Lower lobe of right lung (tissue), 2 donors: ENCODE measurements around the gene DCAF6. TPM values are rescaled to one million over a fixed set of nuclear protein-coding genes. Genes with fewer than 3 reads are reported as not detected.

ENCODE experiments used
- ATAC-seq, 2 donors: fragments of 200-7000 bp; cut with Tn5 transposase; one replicate each; pipeline ENCODE4 v1.9.1; 2020 to 2022; ENCODE audit warnings: mild to moderate bottlenecking in 2 of 2, moderate library complexity in 2 of 2
- DNase-seq: peaks from one replicate; pipeline ENCODE4 v3.0.0-alpha.2; 2020
- H3K27ac ChIP-seq: fragments of 200-600 bp; one replicate; pipeline ENCODE4 v1.8.0; 2022
- H3K27me3 ChIP-seq: fragments of 200-600 bp; one replicate; pipeline ENCODE4 v1.8.0; 2022; ENCODE audit warnings: low read depth
- H3K36me3 ChIP-seq: fragments of 200-600 bp; one replicate; pipeline ENCODE4 v1.8.0; 2022; ENCODE audit warnings: mild to moderate bottlenecking
- H3K4me1 ChIP-seq: fragments of 200-600 bp; one replicate; pipeline ENCODE4 v1.8.0; 2022
- H3K4me3 ChIP-seq: fragments of 200-600 bp; one replicate; pipeline ENCODE4 v1.8.0; 2022; ENCODE audit warnings: mild to moderate bottlenecking
- H3K9me3 ChIP-seq: fragments of 200-600 bp; one replicate; pipeline ENCODE4 v1.8.0; 2022
- CTCF ChIP-seq: fragments of 200-600 bp; IDR thresholded peaks from one replicate; pipeline ENCODE4 v1.8.0; 2022; ENCODE audit warnings: antibody characterized with exemption, mild to moderate bottlenecking
- intact Hi-C: fragments of 100-400 bp; cut with DNase I; formaldehyde crosslinking; loops from one replicate; pipeline ENCODE4 v1.11.0; 2022
- total RNA-seq: library from RNA; stranded (reverse); fragmentation: NEBNext Ultra II Directional; extraction: Animal tissue kit (Norgen Biotek cat#: 25700); gene quantifications from one replicate; pipeline ENCODE4 v1.2.1, GENCODE V29; 2021
- donor health status: DM: no; HTN: yes; CAD: no; lungs with severe emphysema.

The DCAF6 gene
- total RNA-seq, 1 donor from 2014 or later, result 50.6 TPM

- H3K9me3 ChIP-seq, result peaks cover 9% of the 10 kb centered on the region
- intact Hi-C loops, result no loop called here
- DNase-seq, result no peak
- no peaks in the 10 kb centered on the region for H3K4me1 ChIP-seq
- H3K4me3 ChIP-seq, result no peak overlapping the region
- TF ChIP-seq CTCF, result no peak
- no peak for ATAC-seq
- no peak overlapping the region for H3K27ac ChIP-seq
- no peaks in the 10 kb centered on the region for H3K27me3 ChIP-seq
- H3K36me3 ChIP-seq, result no peaks in the 10 kb centered on the region
Measured at GRCh38 chr1:167909691-167910180, 26.7 kb upstream of the DCAF6 start.

- Histone ChIP-seq H3K36me3 (peaks cover 3% of the 10 kb centered on the region), H3K4me3 (no peak overlapping the region), H3K9me3 (peaks cover 9% of the 10 kb centered on the region), H3K27ac (no peak overlapping the region), H3K27me3 (no peaks in the 10 kb centered on the region), H3K4me1 (no peaks in the 10 kb centered on the region)
- no peak for TF ChIP-seq CTCF
- intact Hi-C loops, result no loop called here
- DNase-seq, result no peak
- no peak for ATAC-seq
Measured at GRCh38 chr1:167910530-167910929, 26.0 kb upstream of the DCAF6 start.

GRCh38 chr1:167911413-167911812 lies 25.1 kb upstream of the DCAF6 start:
- peaks cover 9% of the 10 kb centered on the region for H3K9me3 ChIP-seq
- H3K27me3 ChIP-seq, result no peaks in the 10 kb centered on the region
- no peak for DNase-seq
- no peak for TF ChIP-seq CTCF
- intact Hi-C loops, result no loop called here
- H3K4me3 ChIP-seq, result no peak overlapping the region
- no peak for ATAC-seq
- H3K4me1 ChIP-seq, result no peaks in the 10 kb centered on the region
- H3K36me3 ChIP-seq, result peaks cover 12% of the 10 kb centered on the region
- H3K27ac ChIP-seq, result no peak overlapping the region

GRCh38 chr1:167912294-167912693 lies 24.2 kb upstream of the DCAF6 start:
- TF ChIP-seq CTCF, result no peak
- no peak overlapping the region for H3K4me3 ChIP-seq
- H3K4me1 ChIP-seq, result no peaks in the 10 kb centered on the region
- peaks cover 9% of the 10 kb centered on the region for H3K9me3 ChIP-seq
- H3K27me3 ChIP-seq, result no peaks in the 10 kb centered on the region
- no peak for DNase-seq
- no peak overlapping the region for H3K27ac ChIP-seq
- intact Hi-C loops, result no loop called here
- peaks cover 21% of the 10 kb centered on the region for H3K36me3 ChIP-seq
- no peak for ATAC-seq

GRCh38 chr1:167913895-167914496 lies 22.5 kb upstream of the DCAF6 start, which contains the start of gene ADCY10:
TSS of gene ADCY10 (minus strand) at chr1:167914134. CDS start at chr1:167905140, 8,994 bp downstream.
- ATAC-seq (no peak), DNase-seq (no peak)
- H3K27ac ChIP-seq, result no peak within 1 kb of the TSS
- TF ChIP-seq CTCF, result no peak
- H3K27me3 ChIP-seq, result no peaks in the 10 kb centered on the region
- H3K4me1 ChIP-seq, result no peaks in the 10 kb centered on the region
- peaks cover 9% of the 10 kb centered on the region for H3K9me3 ChIP-seq
- H3K4me3 ChIP-seq, result no peak within 1 kb of the TSS
- intact Hi-C loops, result no loop called here
- peaks cover 33% of the 10 kb centered on the region for H3K36me3 ChIP-seq
